Measurements from ENCODE around the gene TXN2. TPM values are rescaled to one million over a fixed set of nuclear protein-coding genes. Genes with fewer than 3 reads are reported as not detected.

Gene TXN2
- total RNA-seq, 1 donor from 2014 or later = 70.0 TPM

DNA sequence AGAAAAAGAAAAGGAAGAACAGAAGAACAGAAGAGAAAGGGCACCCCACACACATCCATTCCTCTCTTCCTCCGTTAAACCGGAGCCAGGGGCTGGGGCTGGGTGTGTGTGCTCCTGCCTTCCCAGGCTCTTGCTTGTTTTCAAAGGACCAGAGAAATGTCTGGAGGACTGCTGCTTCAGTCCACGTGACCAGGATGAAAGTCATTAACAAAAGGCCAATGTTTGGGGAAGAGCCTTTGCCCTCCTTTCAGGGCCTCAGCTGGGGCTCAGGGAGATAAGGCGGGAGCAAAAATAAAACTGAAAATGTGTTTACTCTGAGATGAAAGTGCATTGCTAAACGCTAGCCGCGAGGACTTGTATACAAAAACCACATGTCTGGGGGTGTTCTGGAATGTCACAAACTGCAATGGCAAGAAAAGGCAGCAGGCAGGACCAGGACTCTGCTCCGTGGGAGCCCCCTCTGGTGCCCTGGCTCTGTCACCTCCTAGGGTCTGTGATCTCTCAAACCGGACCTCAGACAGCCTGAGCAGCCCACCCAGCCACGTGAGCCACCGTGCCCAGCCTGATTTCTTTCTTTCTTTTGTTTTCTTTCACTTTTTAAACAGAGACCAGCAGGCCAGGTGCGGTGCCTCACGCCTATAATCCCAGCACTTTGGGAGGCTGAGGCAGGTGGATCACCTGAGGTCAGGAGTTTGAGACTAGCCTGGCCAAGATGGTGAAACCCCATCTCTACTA is 62.1 kb downstream of the TXN2 start:
- Mint-ChIP-seq H3K4me1 (ENCODE audit: unreplicated experiment) (peaks cover 45% of the 10 kb centered on the region), H3K9me3 (ENCODE audit: unreplicated experiment) (no peaks in the 10 kb centered on the region), H3K4me3 (ENCODE audit: unreplicated experiment) (no peak overlapping the region), H3K27me3 (ENCODE audit: unreplicated experiment) (no peaks in the 10 kb centered on the region), H3K36me3 (ENCODE audit: unreplicated experiment) (no peaks in the 10 kb centered on the region), H3K27ac (ENCODE audit: unreplicated experiment) (peak overlapping the region; percentile 90)
- TF ChIP-seq, protein P1, sequence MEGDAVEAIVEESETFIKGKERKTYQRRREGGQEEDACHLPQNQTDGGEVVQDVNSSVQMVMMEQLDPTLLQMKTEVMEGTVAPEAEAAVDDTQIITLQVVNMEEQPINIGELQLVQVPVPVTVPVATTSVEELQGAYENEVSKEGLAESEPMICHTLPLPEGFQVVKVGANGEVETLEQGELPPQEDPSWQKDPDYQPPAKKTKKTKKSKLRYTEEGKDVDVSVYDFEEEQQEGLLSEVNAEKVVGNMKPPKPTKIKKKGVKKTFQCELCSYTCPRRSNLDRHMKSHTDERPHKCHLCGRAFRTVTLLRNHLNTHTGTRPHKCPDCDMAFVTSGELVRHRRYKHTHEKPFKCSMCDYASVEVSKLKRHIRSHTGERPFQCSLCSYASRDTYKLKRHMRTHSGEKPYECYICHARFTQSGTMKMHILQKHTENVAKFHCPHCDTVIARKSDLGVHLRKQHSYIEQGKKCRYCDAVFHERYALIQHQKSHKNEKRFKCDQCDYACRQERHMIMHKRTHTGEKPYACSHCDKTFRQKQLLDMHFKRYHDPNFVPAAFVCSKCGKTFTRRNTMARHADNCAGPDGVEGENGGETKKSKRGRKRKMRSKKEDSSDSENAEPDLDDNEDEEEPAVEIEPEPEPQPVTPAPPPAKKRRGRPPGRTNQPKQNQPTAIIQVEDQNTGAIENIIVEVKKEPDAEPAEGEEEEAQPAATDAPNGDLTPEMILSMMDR (IDR thresholded peaks at IDR 0.05) = no peak
- DNase-seq (ENCODE audit: extremely low spot score, unreplicated experiment) = no peak

DNA sequence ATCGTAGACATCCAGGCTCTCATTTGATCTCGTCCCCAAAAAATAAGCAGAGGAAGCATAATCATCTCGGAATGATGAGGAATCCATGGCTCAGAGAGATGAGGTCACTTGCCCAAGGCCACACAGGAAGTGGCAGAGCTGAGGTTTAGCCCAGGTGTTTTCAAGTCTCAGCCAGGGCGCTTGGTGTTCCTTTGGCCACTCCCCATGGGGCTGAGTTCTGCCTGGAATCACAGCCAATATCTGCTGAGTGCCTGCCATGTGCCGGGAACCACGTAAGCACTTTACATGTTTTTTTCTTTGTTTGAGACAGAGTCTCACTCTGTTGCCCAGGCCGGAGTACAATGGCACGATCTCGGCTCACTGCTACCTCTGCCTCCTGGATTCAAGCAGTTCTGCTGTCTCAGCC is 64.2 kb downstream of the TXN2 start:
- Mint-ChIP-seq H3K9me3 (ENCODE audit: unreplicated experiment) (no peaks in the 10 kb centered on the region), H3K27ac (ENCODE audit: unreplicated experiment) (no peak overlapping the region), H3K36me3 (ENCODE audit: unreplicated experiment) (no peaks in the 10 kb centered on the region), H3K4me3 (ENCODE audit: unreplicated experiment) (no peak overlapping the region), H3K27me3 (ENCODE audit: unreplicated experiment) (no peaks in the 10 kb centered on the region), H3K4me1 (ENCODE audit: unreplicated experiment) (peaks cover 41% of the 10 kb centered on the region)
- DNase-seq (ENCODE audit: extremely low spot score, unreplicated experiment) = no peak
- TF ChIP-seq, protein P1 (IDR thresholded peaks at IDR 0.05) = no peak

Other genes with a start within 250 kb of the TXN2 start
- 53.5 and 59.9 TPM in 2 replicates for gene APOL2, start 242.1 kb downstream of the TXN2 start, total RNA-seq
- 16.2 and 19.5 TPM in 2 replicates for gene APOL1, start 228.5 kb downstream of the TXN2 start, total RNA-seq
- 938 and 1,044 TPM in 2 replicates for gene MYH9, start 93.7 kb downstream of the TXN2 start, total RNA-seq
- gene FOXRED2, start 25.4 kb upstream of the TXN2 start, total RNA-seq = 48.0 and 48.9 TPM in 2 replicates
- gene EIF3D, start 47.5 kb upstream of the TXN2 start, total RNA-seq = 150 and 155 TPM in 2 replicates
- not detected in 2 replicates for gene CACNG2, start 222.1 kb upstream of the TXN2 start, total RNA-seq